Limb (tissue), 2 donors: Measurements from ENCODE around the gene VARS1.

Source experiments
- DNase-seq, 2 donors: peaks; one replicate each; pipeline ENCODE4 v3.0.0-alpha.2; 2016; ENCODE audit errors: extremely low spot score in 2 of 2

VARS1 gene

GRCh38 chr6:31771992-31772358, 23.6 kb downstream of the VARS1 start:
- DNase-seq = no peak

GRCh38 chr6:31770860-31771259, 24.7 kb downstream of the VARS1 start:
- no peak for DNase-seq

GRCh38 chr6:31769684-31770371, 25.7 kb downstream of the VARS1 start:
- no peak for DNase-seq

GRCh38 chr6:31768363-31769257, 26.9 kb downstream of the VARS1 start:
- DNase-seq = no peak

GRCh38 chr6:31767096-31767645, 28.4 kb downstream of the VARS1 start:
- no peak for DNase-seq

- DNase-seq = no peak
Observed at GRCh38 chr6:31765910-31766794, 29.4 kb downstream of the VARS1 start.

GRCh38 chr6:31765559-31765909, 30.0 kb downstream of the VARS1 start:
- no peak for DNase-seq

GRCh38 chr6:31764198-31764597, 31.4 kb downstream of the VARS1 start:
- DNase-seq = no peak

- DNase-seq = peak in 1 of 2 donors; percentile 33
Observed at GRCh38 chr6:31763619-31763940, 32.0 kb downstream of the VARS1 start.

GRCh38 chr6:31762878-31763618, 32.5 kb downstream of the VARS1 start:
- no peak for DNase-seq

GRCh38 chr6:31762356-31762755, 33.2 kb downstream of the VARS1 start, which contains the start of gene SAPCD1:
Gene SAPCD1 (plus strand): TSS chr6:31762656. CDS start chr6:31763055, 399 bp downstream.
- no peak for DNase-seq

- DNase-seq = no peak
Observed at GRCh38 chr6:31761343-31761742, 34.2 kb downstream of the VARS1 start.

- no peak for DNase-seq
Observed at GRCh38 chr6:31760790-31761189, 34.8 kb downstream of the VARS1 start.

- no peak for DNase-seq
Observed at GRCh38 chr6:31758281-31758680, 37.3 kb downstream of the VARS1 start.

- no peak for DNase-seq
Observed at GRCh38 chr6:31752739-31753319, 42.7 kb downstream of the VARS1 start.

GRCh38 chr6:31750411-31751022, 45.0 kb downstream of the VARS1 start:
- no peak for DNase-seq

- DNase-seq = no peak
Observed at GRCh38 chr6:31749301-31750036, 46.1 kb downstream of the VARS1 start.
